GM12878 (cell line): Measurements from ENCODE around the gene PALLD.

ENCODE experiments used
- CHD2 ChIP-seq: IDR thresholded peaks from 2 replicates; pipeline ENCODE4 v1.6.1; 2011; ENCODE audit warnings: low read depth, low read length, improper control_type of control experiment, borderline replicate concordance
- DPF2 ChIP-seq: fragments of 450-650 bp; IDR thresholded peaks from 2 replicates; pipeline ENCODE4 v1.6.1; 2017; ENCODE audit warnings: mild to moderate bottlenecking
- EP300 ChIP-seq, 2 experiments: fragments of 150-350 bp in 1 of 2; IDR thresholded peaks; 2 replicates each; pipeline ENCODE4 v1.6.1; 2011 to 2012; ENCODE audit warnings: low read depth in 2 of 2, low read length in 2 of 2, borderline replicate concordance in 1 of 2, improper control_type of control experiment in 1 of 2, inconsistent platforms in 1 of 2; ENCODE audit not compliant: control insufficient read depth in 1 of 2
- NRF1 ChIP-seq: conservative IDR thresholded peaks from 2 replicates; pipeline ENCODE4 v1.6.1; 2011; ENCODE audit warnings: mild to moderate bottlenecking, low read depth, low read length, improper control_type of control experiment
- POLR2A ChIP-seq: IDR thresholded peaks from 2 replicates; pipeline ENCODE4 v1.6.1; 2011; ENCODE audit warnings: low read depth, mild to moderate bottlenecking, low read length
- POLR2AphosphoS5 ChIP-seq: IDR thresholded peaks from 2 replicates; pipeline ENCODE4 v1.6.1; 2011; ENCODE audit warnings: mild to moderate bottlenecking, low read length, inconsistent platforms
- POU2F2 ChIP-seq: IDR thresholded peaks from 3 replicates; pipeline ENCODE4 v1.6.1; 2011; ENCODE audit warnings: low read depth, mild to moderate bottlenecking, low read length, borderline replicate concordance
- RELA ChIP-seq: fragments of 450-650 bp; IDR thresholded peaks from 2 replicates; pipeline ENCODE4 v1.8.0; 2014; ENCODE audit warnings: borderline replicate concordance; ENCODE audit not compliant: partially characterized antibody
- TF ChIP-seq, protein P1 (sequence below): IDR thresholded peaks from 2 replicates; pipeline ENCODE4 v1.6.1; 2012; ENCODE audit warnings: mild to moderate bottlenecking, low read depth, low read length
- TF ChIP-seq, protein P2 (sequence below), 3 experiments: IDR thresholded peaks in 2 of 3; conservative IDR thresholded peaks in 1 of 3; 2 replicates each; pipeline ENCODE4 v1.5.1; 2011; ENCODE audit warnings: low read depth in 3 of 3, low read length in 3 of 3, mild to moderate bottlenecking in 3 of 3, control low read depth in 2 of 3, moderate library complexity in 2 of 3, inconsistent platforms in 1 of 3, mixed read lengths in 1 of 3; ENCODE audit not compliant: control insufficient read depth in 2 of 3, insufficient read depth in 1 of 3; ENCODE audit errors: extremely low read depth in 1 of 3
- TF ChIP-seq, protein P3 (sequence below): IDR thresholded peaks from 2 replicates; pipeline ENCODE4 v1.6.1; 2011; ENCODE audit warnings: low read depth, low read length, improper control_type of control experiment, borderline replicate concordance

DNA sequence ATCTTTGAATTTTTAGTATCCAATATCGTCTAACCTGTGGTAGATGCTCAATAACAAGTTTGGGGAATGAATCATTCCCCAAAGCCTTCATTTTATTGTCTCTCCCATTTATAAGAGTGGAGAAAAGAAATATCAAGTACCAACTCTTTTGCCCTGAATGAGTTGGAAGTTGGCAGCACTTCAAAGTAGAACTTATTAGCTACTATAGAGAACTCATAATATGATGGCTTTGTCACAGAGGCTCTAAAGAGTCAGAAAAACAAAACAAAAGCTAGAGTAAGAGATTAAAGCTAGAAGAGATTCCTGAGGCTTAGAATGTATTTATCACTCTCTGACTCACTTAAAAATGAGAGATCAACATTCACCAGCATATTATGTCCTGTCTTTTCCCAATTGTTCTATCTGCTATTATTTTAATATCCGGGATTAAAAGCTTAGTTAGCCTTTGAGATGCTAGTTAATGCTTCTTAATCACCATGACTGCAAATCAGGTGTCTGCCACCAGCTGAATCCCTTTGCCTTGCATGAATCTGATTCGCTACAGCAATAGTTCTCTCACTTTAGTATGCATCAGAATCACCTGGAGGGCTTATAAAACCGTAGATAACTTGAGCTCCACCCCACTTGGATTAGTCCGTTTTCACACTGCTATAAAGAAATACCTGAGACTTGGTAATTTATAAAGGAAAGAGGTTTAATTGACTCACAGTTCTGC, 77.9 kb downstream of the PALLD start:
- no peak for TF ChIP-seq EP300 (IDR thresholded peaks at IDR 0.05; ENCODE audit: borderline replicate concordance in 1 of 2, control insufficient read depth in 1 of 2, low read depth in 2 of 2, low read length in 2 of 2)
- TF ChIP-seq RELA = no peak
- TF ChIP-seq NRF1 = no peak
- TF ChIP-seq, protein P1, sequence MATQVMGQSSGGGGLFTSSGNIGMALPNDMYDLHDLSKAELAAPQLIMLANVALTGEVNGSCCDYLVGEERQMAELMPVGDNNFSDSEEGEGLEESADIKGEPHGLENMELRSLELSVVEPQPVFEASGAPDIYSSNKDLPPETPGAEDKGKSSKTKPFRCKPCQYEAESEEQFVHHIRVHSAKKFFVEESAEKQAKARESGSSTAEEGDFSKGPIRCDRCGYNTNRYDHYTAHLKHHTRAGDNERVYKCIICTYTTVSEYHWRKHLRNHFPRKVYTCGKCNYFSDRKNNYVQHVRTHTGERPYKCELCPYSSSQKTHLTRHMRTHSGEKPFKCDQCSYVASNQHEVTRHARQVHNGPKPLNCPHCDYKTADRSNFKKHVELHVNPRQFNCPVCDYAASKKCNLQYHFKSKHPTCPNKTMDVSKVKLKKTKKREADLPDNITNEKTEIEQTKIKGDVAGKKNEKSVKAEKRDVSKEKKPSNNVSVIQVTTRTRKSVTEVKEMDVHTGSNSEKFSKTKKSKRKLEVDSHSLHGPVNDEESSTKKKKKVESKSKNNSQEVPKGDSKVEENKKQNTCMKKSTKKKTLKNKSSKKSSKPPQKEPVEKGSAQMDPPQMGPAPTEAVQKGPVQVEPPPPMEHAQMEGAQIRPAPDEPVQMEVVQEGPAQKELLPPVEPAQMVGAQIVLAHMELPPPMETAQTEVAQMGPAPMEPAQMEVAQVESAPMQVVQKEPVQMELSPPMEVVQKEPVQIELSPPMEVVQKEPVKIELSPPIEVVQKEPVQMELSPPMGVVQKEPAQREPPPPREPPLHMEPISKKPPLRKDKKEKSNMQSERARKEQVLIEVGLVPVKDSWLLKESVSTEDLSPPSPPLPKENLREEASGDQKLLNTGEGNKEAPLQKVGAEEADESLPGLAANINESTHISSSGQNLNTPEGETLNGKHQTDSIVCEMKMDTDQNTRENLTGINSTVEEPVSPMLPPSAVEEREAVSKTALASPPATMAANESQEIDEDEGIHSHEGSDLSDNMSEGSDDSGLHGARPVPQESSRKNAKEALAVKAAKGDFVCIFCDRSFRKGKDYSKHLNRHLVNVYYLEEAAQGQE = no peak
- no peak for TF ChIP-seq CHD2
- TF ChIP-seq, protein P2, sequence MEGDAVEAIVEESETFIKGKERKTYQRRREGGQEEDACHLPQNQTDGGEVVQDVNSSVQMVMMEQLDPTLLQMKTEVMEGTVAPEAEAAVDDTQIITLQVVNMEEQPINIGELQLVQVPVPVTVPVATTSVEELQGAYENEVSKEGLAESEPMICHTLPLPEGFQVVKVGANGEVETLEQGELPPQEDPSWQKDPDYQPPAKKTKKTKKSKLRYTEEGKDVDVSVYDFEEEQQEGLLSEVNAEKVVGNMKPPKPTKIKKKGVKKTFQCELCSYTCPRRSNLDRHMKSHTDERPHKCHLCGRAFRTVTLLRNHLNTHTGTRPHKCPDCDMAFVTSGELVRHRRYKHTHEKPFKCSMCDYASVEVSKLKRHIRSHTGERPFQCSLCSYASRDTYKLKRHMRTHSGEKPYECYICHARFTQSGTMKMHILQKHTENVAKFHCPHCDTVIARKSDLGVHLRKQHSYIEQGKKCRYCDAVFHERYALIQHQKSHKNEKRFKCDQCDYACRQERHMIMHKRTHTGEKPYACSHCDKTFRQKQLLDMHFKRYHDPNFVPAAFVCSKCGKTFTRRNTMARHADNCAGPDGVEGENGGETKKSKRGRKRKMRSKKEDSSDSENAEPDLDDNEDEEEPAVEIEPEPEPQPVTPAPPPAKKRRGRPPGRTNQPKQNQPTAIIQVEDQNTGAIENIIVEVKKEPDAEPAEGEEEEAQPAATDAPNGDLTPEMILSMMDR (IDR thresholded peaks at IDR 0.05 in 2 of 3, conservative IDR thresholded peaks at IDR 0.05 in 1 of 3; ENCODE audit: control insufficient read depth in 2 of 3, extremely low read depth in 1 of 3, insufficient read depth in 1 of 3, low read depth in 3 of 3, low read length in 3 of 3) = no peak
- no peak for TF ChIP-seq DPF2
- no peak for TF ChIP-seq POLR2AphosphoS5
- no peak for TF ChIP-seq POLR2A
- TF ChIP-seq, protein P3, sequence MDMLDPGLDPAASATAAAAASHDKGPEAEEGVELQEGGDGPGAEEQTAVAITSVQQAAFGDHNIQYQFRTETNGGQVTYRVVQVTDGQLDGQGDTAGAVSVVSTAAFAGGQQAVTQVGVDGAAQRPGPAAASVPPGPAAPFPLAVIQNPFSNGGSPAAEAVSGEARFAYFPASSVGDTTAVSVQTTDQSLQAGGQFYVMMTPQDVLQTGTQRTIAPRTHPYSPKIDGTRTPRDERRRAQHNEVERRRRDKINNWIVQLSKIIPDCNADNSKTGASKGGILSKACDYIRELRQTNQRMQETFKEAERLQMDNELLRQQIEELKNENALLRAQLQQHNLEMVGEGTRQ = no peak
- TF ChIP-seq POU2F2 = no peak
